Panc1 (cell line): ENCODE results near the gene MEIS2. TPM values are rescaled to one million over a fixed set of nuclear protein-coding genes. Genes with fewer than 3 reads are reported as not detected.

ENCODE experiments used
- ATAC-seq: fragments of 200-7000 bp; cut with Tn5 transposase; 2 replicates; pipeline ENCODE4 v1.9.1; 2020; ENCODE audit warnings: mild to moderate bottlenecking, moderate library complexity
- BruUV-seq: library from RNA; stranded (reverse); fragments of 400-500 nt; replicated peaks from 2 replicates; lab custom pipeline; 2021; lab: Mats Ljungman, UMichigan
- CTCF ChIA-PET: fragments of 300-600 bp; sonication (Branson Sonifier 250); formaldehyde crosslinking; loops from one replicate; lab custom pipeline; 2022; ENCODE audit warnings: antibody characterized with exemption; lab: Charles Lee
- POLR2A ChIA-PET: fragments of 300-600 bp; sonication (Branson Sonifier 250); formaldehyde crosslinking; loops from one replicate; lab custom pipeline; 2022; ENCODE audit warnings: antibody characterized with exemption; lab: Charles Lee
- DNase-seq: peaks from one replicate; pipeline ENCODE4 v3.0.0-alpha.2; 2010; ENCODE audit warnings: low read depth, low spot score
- H3K27ac ChIP-seq: 2 replicates; pipeline ENCODE4 v1.5.1; 2011; ENCODE audit warnings: mild to moderate bottlenecking, low read length, inconsistent platforms
- H3K27me3 ChIP-seq: fragments of 200-500 bp; sonication (Bioruptor generic); 2 replicates; pipeline ENCODE4 v1.6.0; 2014; ENCODE audit warnings: low read length, inconsistent platforms; ENCODE audit not compliant: control insufficient read depth, insufficient read depth
- H3K36me3 ChIP-seq: fragments of 200-500 bp; sonication (Bioruptor generic); 2 replicates; pipeline ENCODE4 v1.5.1; 2014; ENCODE audit warnings: inconsistent platforms, mild to moderate bottlenecking, low read length, moderate library complexity; ENCODE audit not compliant: control insufficient read depth, insufficient read depth
- H3K4me1 ChIP-seq: 2 replicates; pipeline ENCODE4 v1.5.1; 2011; ENCODE audit warnings: inconsistent platforms, mild to moderate bottlenecking, low read length, moderate library complexity; ENCODE audit not compliant: control insufficient read depth, insufficient read depth
- H3K4me3 ChIP-seq, 2 experiments: 2 replicates each; pipeline ENCODE4 v1.5.1; 2011 to 2012; ENCODE audit warnings: low read depth in 2 of 2, low read length in 2 of 2, mild to moderate bottlenecking in 2 of 2, inconsistent platforms in 1 of 2, moderate library complexity in 1 of 2
- H3K9me3 ChIP-seq: fragments of 200-500 bp; sonication (Bioruptor generic); 2 replicates; pipeline ENCODE4 v1.5.1; 2014; ENCODE audit warnings: low read depth, mild to moderate bottlenecking, inconsistent platforms, low read length, moderate library complexity; ENCODE audit not compliant: control insufficient read depth, insufficient read depth
- CTCF ChIP-seq: fragments of 450-650 bp; IDR thresholded peaks from 2 replicates; pipeline ENCODE4 v1.5.1; 2017; ENCODE audit warnings: mild to moderate bottlenecking
- POLR2AphosphoS5 ChIP-seq: IDR thresholded peaks from 2 replicates; pipeline ENCODE4 v1.6.1; 2012; ENCODE audit warnings: mild to moderate bottlenecking, low read depth, low read length, moderate library complexity
- REST ChIP-seq, 2 experiments: IDR thresholded peaks; 2 replicates each; pipeline ENCODE4 v1.6.1; 2011 to 2012; ENCODE audit warnings: low read depth in 2 of 2, control low read depth in 1 of 2, low read length in 1 of 2, mild to moderate bottlenecking in 1 of 2, moderate library complexity in 1 of 2; ENCODE audit not compliant: insufficient read depth in 1 of 2
- SIN3A ChIP-seq: IDR thresholded peaks from 2 replicates; pipeline ENCODE4 v1.6.1; 2012; ENCODE audit warnings: low read depth, mild to moderate bottlenecking, low read length, moderate library complexity, borderline replicate concordance; ENCODE audit not compliant: insufficient read depth
- TCF7L2 ChIP-seq: IDR thresholded peaks from 2 replicates; pipeline ENCODE4 v1.6.1; 2011; ENCODE audit warnings: mild to moderate bottlenecking, low read depth, low read length, inconsistent platforms
- in situ Hi-C: cut with HindIII; loops from 2 replicates; pipeline ENCODE4 v1.10.0; 2016; ENCODE audit warnings: low sequenced_read_pairs, low pct_unique_long_range_greater_than_20kb
- intact Hi-C: fragments of 100-400 bp; cut with micrococcal nuclease; formaldehyde crosslinking; loops from one replicate; pipeline ENCODE4 v1.10.0; 2022; ENCODE audit not compliant: unreplicated experiment
- total RNA-seq: library from RNA; stranded (reverse); gene quantifications from one replicate; pipeline ENCODE4 v1.2.1, GENCODE V29; 2021; ENCODE audit not compliant: unreplicated experiment

Gene MEIS2
- total RNA-seq, 1 experiment from 2014 or later = 9.3 TPM

GRCh38 chr15:36879568-36880222 is 220.7 kb downstream of the MEIS2 start:
- ChIA-PET POLR2A (no interaction called here), CTCF (no interaction called here)
- Histone ChIP-seq H3K27ac (no peak overlapping the region), H3K9me3 (no peaks in the 10 kb centered on the region), H3K27me3 (peaks cover 25% of the 10 kb centered on the region), H3K4me3 (no peak overlapping the region), H3K4me1 (peaks cover 5% of the 10 kb centered on the region; the same call in 1 of the 2 replicates), H3K36me3 (no peaks in the 10 kb centered on the region)
- no peak for TF ChIP-seq REST (IDR thresholded peaks at IDR 0.05; ENCODE audit: insufficient read depth in 1 of 2, low read depth in 2 of 2, low read length in 1 of 2)
- in situ Hi-C loops (no loop called here), intact Hi-C loops (loop anchor here (5.0 kb wide), 2 partner anchors 253 to 377 kb away; no protein-coding TSS in a partner anchor)
- no TSS peak for BruUV-seq
- ATAC-seq (no peak), DNase-seq (no peak)

GRCh38 chr15:36878684-36879262 is 221.6 kb downstream of the MEIS2 start:
- intact Hi-C loops = loop anchor here (5.0 kb wide), 1 partner anchor 376 kb away; no protein-coding TSS in a partner anchor
- POLR2A ChIA-PET = no interaction called here
- in situ Hi-C loops = no loop called here
- Histone ChIP-seq H3K4me3 (no peak overlapping the region), H3K27ac (no peak overlapping the region), H3K27me3 (peaks cover 26% of the 10 kb centered on the region), H3K9me3 (no peaks in the 10 kb centered on the region), H3K36me3 (no peaks in the 10 kb centered on the region), H3K4me1 (peaks cover 5% of the 10 kb centered on the region; the same call in 1 of the 2 replicates)
- TF ChIP-seq POLR2AphosphoS5 (no peak), CTCF (no peak), TCF7L2 (no peak), SIN3A (no peak)
- BruUV-seq = no TSS peak
- DNase-seq = no peak
- ATAC-seq = no peak
- CTCF ChIA-PET = interaction anchor here (0.6 to 0.7 kb wide), 2 partner anchors 158 to 188 kb away, joined by 3 read pairs; no protein-coding TSS in a partner anchor
